K562 (cell line): ENCODE results near the gene METTL18. TPM values are rescaled to one million over a fixed set of nuclear protein-coding genes. Genes with fewer than 3 reads are reported as not detected.

Source experiments
- AFF1 ChIP-seq, 2 experiments: fragments of 450-650 bp; IDR thresholded peaks; 2 replicates each; pipeline ENCODE4 v1.6.1; 2018; ENCODE audit warnings: mild to moderate bottlenecking in 2 of 2, low read depth in 1 of 2; ENCODE audit not compliant: partially characterized antibody in 2 of 2
- FOXA1 ChIP-seq: fragments of 450-650 bp; IDR thresholded peaks from 2 replicates; pipeline ENCODE4 v1.6.1; 2016; ENCODE audit warnings: mild to moderate bottlenecking, borderline replicate concordance
- FOXO4 ChIP-seq: fragments of 450-650 bp; formaldehyde crosslinking; IDR thresholded peaks from 2 replicates; pipeline ENCODE4 v1.4.0; 2020; ENCODE audit warnings: mild to moderate bottlenecking, moderate library complexity
- ILK ChIP-seq: fragments of 450-650 bp; IDR thresholded peaks from 2 replicates; pipeline ENCODE4 v1.6.1; 2016; ENCODE audit warnings: missing genetic modification characterization, low read depth, mild to moderate bottlenecking, missing compliant biosample characterization, moderate library complexity, borderline replicate concordance
- MAFG ChIP-seq: fragments of 450-650 bp; conservative IDR thresholded peaks from 2 replicates; pipeline ENCODE4 v1.6.1; 2016; ENCODE audit warnings: missing genetic modification characterization, missing compliant biosample characterization
- MLX ChIP-seq, 2 experiments: fragments of 450-650 bp in 1 of 2; sonication (generic) in 1 of 2; formaldehyde crosslinking; conservative IDR thresholded peaks; 2 replicates each; pipeline versions ENCODE4 v1.4.0 to v1.8.1; 2020 to 2022; ENCODE audit warnings: mild to moderate bottlenecking in 1 of 2, missing genetic modification reagents in 1 of 2
- POLR2B ChIP-seq: fragments of 450-650 bp; IDR thresholded peaks from 2 replicates; pipeline ENCODE4 v1.6.1; 2018; ENCODE audit warnings: low read depth; ENCODE audit not compliant: partially characterized antibody
- PTRF ChIP-seq: fragments of 450-650 bp; IDR thresholded peaks from 2 replicates; pipeline ENCODE4 v1.6.1; 2016; ENCODE audit warnings: mild to moderate bottlenecking, missing genetic modification characterization, missing compliant biosample characterization
- STAG1 ChIP-seq: sonication (generic); formaldehyde crosslinking; IDR thresholded peaks from 2 replicates; pipeline ENCODE4 v1.5.0; 2020; ENCODE audit warnings: missing genetic modification reagents, borderline replicate concordance
- TAF9B ChIP-seq: fragments of 450-650 bp; IDR thresholded peaks from 2 replicates; pipeline ENCODE4 v1.6.1; 2018; ENCODE audit warnings: mild to moderate bottlenecking; ENCODE audit not compliant: partially characterized antibody
- THRB ChIP-seq: fragments of 450-650 bp; formaldehyde crosslinking; conservative IDR thresholded peaks from 2 replicates; pipeline ENCODE4 v1.4.0; 2022; ENCODE audit warnings: mild to moderate bottlenecking, missing genetic modification characterization
- ZC3H11A ChIP-seq: IDR thresholded peaks from 2 replicates; pipeline ENCODE4 v1.6.1; 2012; ENCODE audit warnings: low read depth, low read length, improper control_type of control experiment
- ZNF316 ChIP-seq: fragments of 450-650 bp; IDR thresholded peaks from 2 replicates; pipeline ENCODE4 v1.6.1; 2016
- ZNF324 ChIP-seq: fragments of 250-450 bp; sonication (Bioruptor Pico); IDR thresholded peaks from 2 replicates; pipeline ENCODE4 v1.4.0; 2020; ENCODE audit warnings: mild to moderate bottlenecking
- ZNF354B ChIP-seq: fragments of 250-450 bp; sonication (Bioruptor Pico); IDR thresholded peaks from 2 replicates; pipeline ENCODE4 v1.4.0; 2020
- ZNF583 ChIP-seq: fragments of 250-450 bp; sonication (Bioruptor Pico); IDR thresholded peaks from 2 replicates; pipeline ENCODE4 v1.4.0; 2020
- polyA plus RNA-seq, 8 experiments: library from polyadenylated mRNA; depleted of rRNA in 4 of 8; stranded (reverse) in 5 of 8; unstranded in 3 of 8; fragments of >200 nt; fragmentation: Nextera tagmentation in 2 of 8; fragmentation: Illumina TruSeq in 1 of 8; extraction: Ambion mirVana in 2 of 8; extraction: Trizol in 1 of 8; gene quantifications; 2 replicates each; pipeline versions ENCODE4 v1.2.1 to v1.2.3, GENCODE V29; 2011 to 2014; ENCODE audit warnings: inconsistent platforms in 1 of 8, missing spikeins in 1 of 8
- total RNA-seq, 7 experiments: library from RNA; depleted of rRNA in 6 of 7; stranded (reverse); fragments of >200 nt in 6 of 7; fragmentation: Illumina TruSeq in 2 of 7; extraction: Trizol in 2 of 7; gene quantifications; 2 replicates each; pipeline versions ENCODE4 v1.2.1 to v1.2.3, GENCODE V29; 2011 to 2021; ENCODE audit warnings: low replicate concordance in 1 of 7

Gene METTL18
- total and polyA plus RNA-seq, 9 of the 15 experiments (the other 6 are each of a cell fraction or from before 2014, with no cell fraction given): 9.5 to 40.2 (median 14.7) TPM

GRCh38 chr1:169794530-169795416, at the start of gene METTL18 (continued):
- no peak for TF ChIP-seq THRB (CRISPR knock-in tag)
- peak in 1 of 2 experiments; percentile 71 for TF ChIP-seq AFF1 (IDR thresholded peaks at IDR 0.05; ENCODE audit: low read depth in 1 of 2, partially characterized antibody in 2 of 2)
- TF ChIP-seq ZNF583 (CRISPR knock-in tag): no peak
- peak; percentile 90 for TF ChIP-seq TAF9B
- no peak for TF ChIP-seq STAG1 (CRISPR knock-in tag)
- TF ChIP-seq PTRF (tag): no peak
- no peak for TF ChIP-seq MAFG
- TF ChIP-seq MLX (CRISPR knock-in tag; conservative IDR thresholded peaks at IDR 0.05): no peak
- no peak for TF ChIP-seq ZNF354B (CRISPR knock-in tag)
- no peak for TF ChIP-seq ILK (tag)
- no peak for TF ChIP-seq FOXO4 (CRISPR knock-in tag)
- TF ChIP-seq POLR2B: peak; percentile 74
- TF ChIP-seq ZNF324 (CRISPR knock-in tag): no peak
- TF ChIP-seq ZC3H11A: peak; percentile 58; the same call in 1 of the 2 replicates
- no peak for TF ChIP-seq ZNF316
- TF ChIP-seq FOXA1: no peak
